H1 (cell line): Measurements from ENCODE around the gene SBK2. TPM values are rescaled to one million over a fixed set of nuclear protein-coding genes. Genes with fewer than 3 reads are reported as not detected.
"Not testable (repeated sequence)": the region's sequence is repeated elsewhere in the genome, so short reads cannot be mapped to it uniquely, and the experiment has no call there.

Experiments
- CTCF ChIA-PET: fragments of 300-600 bp; sonication (Branson Sonifier 250); formaldehyde crosslinking; loops from one replicate; lab custom pipeline; 2021; ENCODE audit not compliant: partially characterized antibody; lab: Charles Lee
- POLR2A ChIA-PET: fragments of 300-600 bp; sonication (Branson Sonifier 250); formaldehyde crosslinking; loops from one replicate; lab custom pipeline; 2021; ENCODE audit warnings: inconsistent platforms; ENCODE audit not compliant: partially characterized antibody; lab: Charles Lee
- DNase-seq, 2 experiments: peaks; one replicate each; pipeline versions ENCODE4 v3.0.0 to v3.0.0-alpha.2; 2010 to 2022; ENCODE audit warnings: low spot score in 2 of 2, low read depth in 1 of 2, mixed read lengths in 1 of 2
- FAIRE-seq: peaks from 2 replicates; lab custom pipeline; 2011; peaks lifted over from hg19 to GRCh38; lab: Jason Lieb, UNC
- H2AFZ ChIP-seq: 2 replicates; pipeline ENCODE4 v1.8.1; 2012; ENCODE audit warnings: low read length, inconsistent platforms
- H2AK5ac ChIP-seq: 2 replicates; pipeline ENCODE4 v1.6.1; 2013; ENCODE audit warnings: low read depth, low read length
- H2BK120ac ChIP-seq: replicated peaks from 2 replicates; pipeline ENCODE3; 2013; ENCODE audit warnings: low read depth, low read length, inconsistent platforms
- H2BK12ac ChIP-seq: 2 replicates; pipeline ENCODE4 v1.6.1; 2013; ENCODE audit warnings: low read depth, low read length
- H2BK15ac ChIP-seq: 2 replicates; pipeline ENCODE4 v1.6.1; 2013; ENCODE audit warnings: low read length
- H2BK20ac ChIP-seq: 2 replicates; pipeline ENCODE4 v1.6.1; 2013; ENCODE audit warnings: low read length
- H2BK5ac ChIP-seq: 2 replicates; pipeline ENCODE4 v1.6.1; 2013; ENCODE audit warnings: low read depth, low read length
- H3K14ac ChIP-seq: 2 replicates; pipeline ENCODE4 v1.6.1; 2013; ENCODE audit warnings: inconsistent platforms; ENCODE audit not compliant: insufficient read length
- H3K18ac ChIP-seq: 2 replicates; pipeline ENCODE4 v1.6.1; 2013; ENCODE audit warnings: low read length; ENCODE audit errors: extremely low read depth
- H3K23ac ChIP-seq: 2 replicates; pipeline ENCODE4 v1.6.1; 2013; ENCODE audit warnings: inconsistent platforms; ENCODE audit not compliant: insufficient read length
- H3K23me2 ChIP-seq: 2 replicates; pipeline ENCODE4 v1.6.1; 2013; ENCODE audit warnings: low read depth, low read length
- H3K27ac ChIP-seq: 2 replicates; pipeline ENCODE4 v1.6.1; 2011; ENCODE audit warnings: low read depth, low read length, inconsistent platforms
- H3K27me3 ChIP-seq, 4 experiments: replicated peaks in 1 of 4; 1 replicate in 1 of 4; 2 replicates in 3 of 4; pipeline versions ENCODE4 v1.6.1 to v1.8.1; 2011 to 2013; ENCODE audit warnings: low read length in 3 of 4, mild to moderate bottlenecking in 3 of 4, inconsistent platforms in 2 of 4, mixed read lengths in 2 of 4, moderate library complexity in 1 of 4; ENCODE audit not compliant: control insufficient read depth in 3 of 4, insufficient read depth in 3 of 4; ENCODE audit errors: extremely low read depth in 1 of 4
- H3K36me3 ChIP-seq, 4 experiments: 2 replicates each; pipeline versions ENCODE4 v1.6.1 to v1.8.1; 2011 to 2013; ENCODE audit warnings: mild to moderate bottlenecking in 4 of 4, low read length in 3 of 4, moderate library complexity in 2 of 4, control low read depth in 1 of 4, inconsistent platforms in 1 of 4; ENCODE audit not compliant: insufficient read depth in 4 of 4, control insufficient read depth in 2 of 4
- H3K4ac ChIP-seq: replicated peaks from 2 replicates; pipeline ENCODE3; 2013; ENCODE audit warnings: low read length, low read depth, mixed read lengths, inconsistent platforms; ENCODE audit not compliant: insufficient read length
- H3K4me1 ChIP-seq, 4 experiments: replicated peaks in 1 of 4; 1 replicate in 1 of 4; 2 replicates in 3 of 4; pipeline versions ENCODE4 v1.6.1 to v1.8.1; 2011 to 2013; ENCODE audit warnings: low read length in 3 of 4, inconsistent platforms in 2 of 4, mixed read lengths in 1 of 4; ENCODE audit not compliant: insufficient read depth in 4 of 4, control insufficient read depth in 3 of 4
- H3K4me2 ChIP-seq, 2 experiments: 2 replicates each; pipeline versions ENCODE4 v1.6.1 to v1.8.1; 2011 to 2013; ENCODE audit warnings: low read depth in 2 of 2, low read length in 2 of 2, control low read depth in 1 of 2, inconsistent platforms in 1 of 2, mild to moderate bottlenecking in 1 of 2; ENCODE audit not compliant: insufficient read depth in 1 of 2
- H3K4me3 ChIP-seq, 4 experiments: fragments of 200-600, 300-600 bp in 1 of 4; sonication (generic), shearing (Covaris generic), sonication (Bioruptor Twin) in 1 of 4; 2 replicates each; pipeline versions ENCODE4 v1.5.1 to v1.8.1; 2011 to 2016; ENCODE audit warnings: low read length in 4 of 4, low read depth in 3 of 4, control low read depth in 2 of 4, inconsistent platforms in 2 of 4, mild to moderate bottlenecking in 2 of 4, mixed read lengths in 1 of 4, moderate library complexity in 1 of 4; ENCODE audit not compliant: insufficient read depth in 2 of 4; ENCODE audit errors: extremely low read depth in 1 of 4
- H3K56ac ChIP-seq: replicated peaks from 2 replicates; pipeline ENCODE3; 2013; ENCODE audit warnings: low read depth, mild to moderate bottlenecking, mixed read lengths, low read length, inconsistent platforms; ENCODE audit not compliant: insufficient read length
- H3K79me1 ChIP-seq: 2 replicates; pipeline ENCODE4 v1.6.1; 2013; ENCODE audit warnings: low read depth, low read length, control low read depth
- H3K79me2 ChIP-seq, 2 experiments: 2 replicates each; pipeline versions ENCODE4 v1.6.1 to v1.8.1; 2012 to 2013; ENCODE audit warnings: low read length in 2 of 2, mild to moderate bottlenecking in 2 of 2, inconsistent platforms in 1 of 2; ENCODE audit not compliant: insufficient read depth in 2 of 2, control insufficient read depth in 1 of 2
- H3K9ac ChIP-seq, 4 experiments: replicated peaks in 1 of 4; 1 replicate in 1 of 4; 2 replicates in 3 of 4; pipeline versions ENCODE4 v1.6.1 to v1.8.1; 2011 to 2013; ENCODE audit warnings: low read depth in 3 of 4, low read length in 3 of 4, control low read depth in 2 of 4, mild to moderate bottlenecking in 2 of 4, moderate library complexity in 2 of 4, inconsistent platforms in 1 of 4; ENCODE audit errors: extremely low read depth in 1 of 4
- H3K9me3 ChIP-seq, 2 experiments: 2 replicates each; pipeline versions ENCODE4 v1.6.1 to v1.8.1; 2012 to 2013; ENCODE audit warnings: mild to moderate bottlenecking in 2 of 2, moderate library complexity in 2 of 2, control low read depth in 1 of 2, inconsistent platforms in 1 of 2, low read depth in 1 of 2, low read length in 1 of 2, mixed read lengths in 1 of 2; ENCODE audit not compliant: insufficient read depth in 2 of 2
- H4K20me1 ChIP-seq, 2 experiments: replicated peaks in 1 of 2; 2 replicates each; pipeline versions ENCODE3 to v1.8.1; 2011 to 2013; ENCODE audit warnings: inconsistent platforms in 2 of 2, low read length in 2 of 2, mild to moderate bottlenecking in 1 of 2; ENCODE audit not compliant: insufficient read depth in 2 of 2, control insufficient read depth in 1 of 2
- H4K5ac ChIP-seq: 2 replicates; pipeline ENCODE4 v1.6.1; 2013; ENCODE audit warnings: low read length, low read depth, mixed read lengths, inconsistent platforms; ENCODE audit not compliant: insufficient read length
- H4K8ac ChIP-seq: 2 replicates; pipeline ENCODE4 v1.8.0; 2013; ENCODE audit warnings: mild to moderate bottlenecking, moderate library complexity, low read length, inconsistent platforms; ENCODE audit not compliant: insufficient read depth; ENCODE audit errors: extremely low read depth
- H4K91ac ChIP-seq: replicated peaks from 2 replicates; pipeline ENCODE3; 2013; ENCODE audit warnings: low read length, mixed read lengths, inconsistent platforms; ENCODE audit not compliant: insufficient read length
- WGBS, 2 experiments: shearing (Covaris generic) in 1 of 2; methylation state at CpG; one replicate each; pipeline versions ENCODE4 v1.1.6 to v1.1.7; 2013 to 2015; ENCODE audit warnings: low lambda C conversion rate in 2 of 2, mixed read lengths in 2 of 2, inconsistent platforms in 1 of 2, low coverage in 1 of 2, missing lambda C conversion rate in 1 of 2; ENCODE audit not compliant: insufficient replicate concordance in 2 of 2, insufficient coverage in 1 of 2, insufficient read length in 1 of 2; ENCODE audit errors: extremely low coverage in 1 of 2, missing lambda C conversion rate in 1 of 2; 5-methylcytosine and 5-hydroxymethylcytosine counted together
- polyA plus RNA-seq, 7 experiments: library from polyadenylated mRNA; depleted of rRNA in 3 of 7; stranded (reverse) in 5 of 7; unstranded in 2 of 7; fragments of >200 nt in 5 of 7; fragments of 200-250 nt in 2 of 7; gene quantifications; 1 replicate in 5 of 7; 2 replicates in 1 of 7; 4 replicates in 1 of 7; pipeline versions ENCODE4 v1.2.1 to v1.2.3, GENCODE V29; 2011 to 2013; ENCODE audit warnings: missing spikeins in 2 of 7, mixed read lengths in 2 of 7
- total RNA-seq: library from RNA; stranded (reverse); fragmentation: NEBNext Ultra II Directional; extraction: Animal tissue kit (Norgen Biotek cat#: 25700); gene quantifications from 2 replicates; pipeline ENCODE4 v1.2.1, GENCODE V29; 2021

SBK2 gene
- total and polyA plus RNA-seq, 2 of the 8 experiments (the other 6 are each of a cell fraction or from before 2014, with no cell fraction given), result 3.2 to 4.1 TPM

GRCh38 chr19:55573929-55574328 lies 37.0 kb upstream of the SBK2 start:
- POLR2A ChIA-PET, result interaction anchor here (0.7 to 1.3 kb wide), 3 partner anchors 9 to 25 kb away, joined by 3 to 5 read pairs (median 3); partner anchors contain the start of gene FIZ1
- not testable (repeated sequence) for H2BK12ac ChIP-seq, H3K23me2 ChIP-seq, H3K18ac ChIP-seq, H3K9ac ChIP-seq, H4K8ac ChIP-seq, H3K4me3 ChIP-seq, H3K4me2 ChIP-seq, H2BK120ac ChIP-seq, H3K9me3 ChIP-seq, H3K4me1 ChIP-seq, H3K79me1 ChIP-seq, H3K56ac ChIP-seq, H2BK15ac ChIP-seq, H3K4ac ChIP-seq, H2BK5ac ChIP-seq, H3K27ac ChIP-seq, H3K79me2 ChIP-seq, H3K23ac ChIP-seq, FAIRE-seq, H4K91ac ChIP-seq, H3K27me3 ChIP-seq, H2AK5ac ChIP-seq, H2AFZ ChIP-seq, DNase-seq, H3K14ac ChIP-seq, H4K20me1 ChIP-seq, H2BK20ac ChIP-seq, H4K5ac ChIP-seq
- H3K36me3 ChIP-seq, result peaks cover 7 to 19% (median 9%) of the 10 kb centered on the region in 4 experiments; a peak in 7 of 8 replicates
- CTCF ChIA-PET, result interaction anchor here (1.0 to 1.5 kb wide), 4 partner anchors 16 to 106 kb away, joined by 3 read pairs; no protein-coding TSS in a partner anchor
- 92% methylated on average over 6 of the region's 6 CpGs; no CpG with 5 or more reads in 1 of the 2 experiments for WGBS, 2 experiments

- H3K23ac ChIP-seq, H2BK120ac ChIP-seq, H2BK5ac ChIP-seq, H3K9me3 ChIP-seq, DNase-seq, H3K4me1 ChIP-seq, H3K23me2 ChIP-seq, H2BK12ac ChIP-seq, H2AFZ ChIP-seq, H3K27ac ChIP-seq, H3K79me2 ChIP-seq, H3K18ac ChIP-seq, H2BK15ac ChIP-seq, H3K14ac ChIP-seq, POLR2A ChIA-PET, H3K4ac ChIP-seq, H3K56ac ChIP-seq, H2BK20ac ChIP-seq, H3K4me2 ChIP-seq, H4K20me1 ChIP-seq, H3K4me3 ChIP-seq, H2AK5ac ChIP-seq, H3K9ac ChIP-seq, H3K27me3 ChIP-seq, H3K36me3 ChIP-seq, H3K79me1 ChIP-seq, H4K91ac ChIP-seq, FAIRE-seq, H4K5ac ChIP-seq, H4K8ac ChIP-seq: not testable (repeated sequence)
- 86% methylated on average over 5 of the region's 5 CpGs; no CpG with 5 or more reads in 1 of the 2 experiments for WGBS, 2 experiments
- CTCF ChIA-PET, result interaction anchor here (1.6 kb wide), 1 partner anchor 65 kb away, joined by 3 read pairs; no protein-coding TSS in a partner anchor
Measured at GRCh38 chr19:55569477-55569876, 32.5 kb upstream of the SBK2 start.
